GM23338 (cell line): ENCODE measurements around the gene GDI2. TPM values are rescaled to one million over a fixed set of nuclear protein-coding genes. Genes with fewer than 3 reads are reported as not detected.
A peak's percentile ranks its signal among the peaks of the same experiment; 100 is the strongest.

Experiments used
- ATAC-seq: fragments of 200-7000 bp; cut with Tn5 transposase; 3 replicates; pipeline ENCODE4 v1.9.1; 2020
- DNase-seq: peaks from one replicate; pipeline ENCODE4 v3.0.0-alpha.2; 2015; ENCODE audit warnings: low spot score
- H2AFZ ChIP-seq: fragments of 200-600 bp; sonication (generic); 2 replicates; pipeline ENCODE4 v1.8.0; 2016; ENCODE audit warnings: antibody characterized with exemption, mild to moderate bottlenecking, moderate library complexity
- H3F3A ChIP-seq: fragments of 200-600 bp; sonication (generic); replicated peaks from 2 replicates; pipeline ENCODE4 v1.8.0; 2017; ENCODE audit warnings: antibody characterized with exemption, mixed run types, low read depth
- H3K27ac ChIP-seq: fragments of 200-600 bp; sonication (generic); 2 replicates; pipeline ENCODE4 v1.6.1; 2016; ENCODE audit warnings: low read depth
- H3K27me3 ChIP-seq: fragments of 200-600 bp; sonication (generic); 2 replicates; pipeline ENCODE4 v1.8.0; 2016; ENCODE audit warnings: mild to moderate bottlenecking, mixed run types, moderate library complexity; ENCODE audit not compliant: insufficient read depth
- H3K36me3 ChIP-seq: fragments of 200-600 bp; sonication (generic); 2 replicates; pipeline ENCODE4 v1.8.0; 2016; ENCODE audit warnings: mild to moderate bottlenecking; ENCODE audit not compliant: insufficient read depth
- H3K4me1 ChIP-seq: fragments of 200-600 bp; sonication (generic); 2 replicates; pipeline ENCODE4 v1.8.0; 2016; ENCODE audit warnings: mild to moderate bottlenecking, moderate library complexity; ENCODE audit not compliant: insufficient read depth
- H3K4me2 ChIP-seq: fragments of 200-600 bp; sonication (generic); 2 replicates; pipeline ENCODE4 v1.7.1; 2017; ENCODE audit warnings: mixed run types
- H3K4me3 ChIP-seq: fragments of 200-600 bp; sonication (generic); 2 replicates; pipeline ENCODE4 v1.6.1; 2016; ENCODE audit warnings: mixed run types
- H3K79me2 ChIP-seq: fragments of 200-600 bp; sonication (generic); replicated peaks from 2 replicates; pipeline ENCODE4 v1.8.0; 2017; ENCODE audit warnings: mild to moderate bottlenecking; ENCODE audit not compliant: insufficient read depth
- H3K9me2 ChIP-seq: fragments of 200-600 bp; sonication (generic); 2 replicates; pipeline ENCODE4 v1.8.0; 2017; ENCODE audit not compliant: insufficient read depth
- H4K20me1 ChIP-seq: fragments of 200-600 bp; sonication (generic); replicated peaks from 2 replicates; pipeline ENCODE4 v1.8.0; 2017; ENCODE audit warnings: mild to moderate bottlenecking; ENCODE audit not compliant: insufficient read depth
- H3K27ac Mint-ChIP-seq: 2 replicates; pipeline ENCODE4 v1.8.0; 2020; ENCODE audit warnings: inconsistent platforms, mild to moderate bottlenecking, moderate library complexity, mixed read lengths
- H3K27me3 Mint-ChIP-seq: 3 replicates; pipeline ENCODE4 v1.8.0; 2022; ENCODE audit warnings: low read depth, mild to moderate bottlenecking, moderate library complexity, mixed read lengths, inconsistent platforms; ENCODE audit not compliant: insufficient read depth, poor library complexity
- H3K36me3 Mint-ChIP-seq: 3 replicates; pipeline ENCODE4 v1.8.0; 2021; ENCODE audit warnings: low read depth, mild to moderate bottlenecking, inconsistent platforms, moderate library complexity, mixed read lengths
- H3K4me1 Mint-ChIP-seq: 3 replicates; pipeline ENCODE4 v1.8.0; 2020; ENCODE audit warnings: mild to moderate bottlenecking, inconsistent platforms, mixed read lengths
- H3K4me3 Mint-ChIP-seq: 3 replicates; pipeline ENCODE4 v1.8.0; 2021; ENCODE audit warnings: moderate library complexity, mild to moderate bottlenecking, inconsistent platforms, mixed read lengths
- H3K9me3 Mint-ChIP-seq: 3 replicates; pipeline ENCODE4 v1.8.0; 2020; ENCODE audit warnings: moderate library complexity, mild to moderate bottlenecking, inconsistent platforms, mixed read lengths
- CREB1 ChIP-seq: fragments of 250-450 bp; sonication (Bioruptor Pico); IDR thresholded peaks from 2 replicates; pipeline ENCODE4 v1.5.0; 2020; ENCODE audit warnings: low read depth, mild to moderate bottlenecking, moderate library complexity
- CTCF ChIP-seq, 2 experiments: fragments of 200-600 bp in 1 of 2; sonication (generic) in 1 of 2; conservative IDR thresholded peaks; 2 replicates each; pipeline versions ENCODE4 v1.5.1 to v1.6.1; 2016 to 2017; ENCODE audit warnings: antibody characterized with exemption in 2 of 2, low read depth in 2 of 2, mild to moderate bottlenecking in 2 of 2, moderate library complexity in 1 of 2
- ETS1 ChIP-seq: IDR thresholded peaks from 2 replicates; pipeline ENCODE4 v1.6.1; 2016; ENCODE audit warnings: antibody characterized with exemption
- JUNB ChIP-seq: IDR thresholded peaks from one replicate; pipeline ENCODE4 v1.6.1; 2016; ENCODE audit warnings: antibody characterized with exemption; ENCODE audit not compliant: unreplicated experiment
- POLR2AphosphoS5 ChIP-seq: IDR thresholded peaks from 2 replicates; pipeline ENCODE4 v1.6.1; 2016; ENCODE audit warnings: antibody characterized with exemption, low read depth
- REST ChIP-seq: IDR thresholded peaks from one replicate; pipeline ENCODE4 v1.6.1; 2018; ENCODE audit warnings: antibody characterized with exemption; ENCODE audit not compliant: unreplicated experiment
- ZNF114 ChIP-seq: fragments of 250-450 bp; sonication (Bioruptor Pico); IDR thresholded peaks from 2 replicates; pipeline ENCODE4 v1.5.0; 2020; ENCODE audit warnings: mild to moderate bottlenecking, moderate library complexity
- ZNF331 ChIP-seq: fragments of 250-450 bp; sonication (Bioruptor Pico); IDR thresholded peaks from 2 replicates; pipeline ENCODE4 v1.5.0; 2020; ENCODE audit warnings: low read depth, mild to moderate bottlenecking, moderate library complexity
- polyA plus RNA-seq: library from polyadenylated mRNA; unstranded; fragments of >200 nt; fragmentation: Nextera tagmentation; extraction: Ambion mirVana; gene quantifications from 2 replicates; pipeline ENCODE4 v1.2.1, GENCODE V29; 2016
- total RNA-seq: library from RNA; depleted of rRNA; stranded (reverse); fragments of >200 nt; shearing (Covaris generic); gene quantifications from 2 replicates; pipeline ENCODE4 v1.2.3, GENCODE V29; 2014

GDI2 gene
- total and polyA plus RNA-seq, 2 experiments from 2014 or later = 269 to 505 TPM

- Mint-ChIP-seq H3K27ac (no peak overlapping the region), H3K4me3 (no peak overlapping the region), H3K27me3 (peaks cover 2% of the 10 kb centered on the region), H3K9me3 (no peaks in the 10 kb centered on the region), H3K36me3 (no peaks in the 10 kb centered on the region), H3K4me1 (no peaks in the 10 kb centered on the region)
- no peaks in the 10 kb centered on the region for H3F3A ChIP-seq
- H3K27ac ChIP-seq = no peak overlapping the region
- no peak for TF ChIP-seq ZNF331 (CRISPR knock-in tag)
- no peak for TF ChIP-seq CREB1
- no peak for TF ChIP-seq POLR2AphosphoS5
- no peak for TF ChIP-seq REST
- TF ChIP-seq CTCF (conservative IDR thresholded peaks at IDR 0.05; ENCODE audit: low read depth in 2 of 2) = no peak
- TF ChIP-seq ZNF114 (CRISPR knock-in tag) = no peak
- TF ChIP-seq ETS1 = no peak
- TF ChIP-seq JUNB = no peak
- ATAC-seq = no peak
- no peaks in the 10 kb centered on the region for H3K27me3 ChIP-seq
- H3K4me3 ChIP-seq = no peak overlapping the region
- H3K9me2 ChIP-seq = no peaks in the 10 kb centered on the region
- H2AFZ ChIP-seq = peak overlapping the region; percentile 66; the same call in 1 of the 2 replicates
- no peak for DNase-seq
- no peak overlapping the region for H3K4me2 ChIP-seq
- no peaks in the 10 kb centered on the region for H3K79me2 ChIP-seq
- no peaks in the 10 kb centered on the region for H4K20me1 ChIP-seq
- H3K4me1 ChIP-seq = no peaks in the 10 kb centered on the region
- H3K36me3 ChIP-seq = no peaks in the 10 kb centered on the region
Observed at GRCh38 chr10:5829267-5829666, 16.0 kb upstream of the GDI2 start.

GRCh38 chr10:5828725-5829124 is 15.5 kb upstream of the GDI2 start:
- no peaks in the 10 kb centered on the region for H3K36me3 ChIP-seq
- no peaks in the 10 kb centered on the region for H3K27me3 ChIP-seq
- H4K20me1 ChIP-seq = no peaks in the 10 kb centered on the region
- no peak overlapping the region for H3K4me3 Mint-ChIP-seq
- H3K27ac ChIP-seq = no peak overlapping the region
- H3K4me2 ChIP-seq = no peak overlapping the region
- ATAC-seq (no peak), DNase-seq (no peak)
- H3F3A ChIP-seq = no peaks in the 10 kb centered on the region
- no peaks in the 10 kb centered on the region for H3K9me3 Mint-ChIP-seq
- H3K4me1 Mint-ChIP-seq = no peaks in the 10 kb centered on the region
- H3K79me2 ChIP-seq = no peaks in the 10 kb centered on the region
- no peaks in the 10 kb centered on the region for H3K9me2 ChIP-seq
- no peaks in the 10 kb centered on the region for H3K4me1 ChIP-seq
- H3K4me3 ChIP-seq = no peak overlapping the region
- no peaks in the 10 kb centered on the region for H3K36me3 Mint-ChIP-seq
- H3K27me3 Mint-ChIP-seq = peaks cover 2% of the 10 kb centered on the region
- H2AFZ ChIP-seq = peak overlapping the region; percentile 66
- H3K27ac Mint-ChIP-seq = no peak overlapping the region
- TF ChIP-seq ETS1 (no peak), REST (no peak), POLR2AphosphoS5 (no peak), ZNF114 (CRISPR knock-in tag) (no peak), ZNF331 (CRISPR knock-in tag) (no peak)
